HG02938 (cell line): ENCODE measurements around the gene LRRC45.

Experiments used
- ATAC-seq: cut with Tn5 transposase; IDR thresholded peaks from one replicate; pipeline ENCODE4 v1.9.1; 2021; ENCODE audit warnings: mild to moderate bottlenecking, moderate library complexity; ENCODE audit not compliant: unreplicated experiment

LRRC45 gene

DNA sequence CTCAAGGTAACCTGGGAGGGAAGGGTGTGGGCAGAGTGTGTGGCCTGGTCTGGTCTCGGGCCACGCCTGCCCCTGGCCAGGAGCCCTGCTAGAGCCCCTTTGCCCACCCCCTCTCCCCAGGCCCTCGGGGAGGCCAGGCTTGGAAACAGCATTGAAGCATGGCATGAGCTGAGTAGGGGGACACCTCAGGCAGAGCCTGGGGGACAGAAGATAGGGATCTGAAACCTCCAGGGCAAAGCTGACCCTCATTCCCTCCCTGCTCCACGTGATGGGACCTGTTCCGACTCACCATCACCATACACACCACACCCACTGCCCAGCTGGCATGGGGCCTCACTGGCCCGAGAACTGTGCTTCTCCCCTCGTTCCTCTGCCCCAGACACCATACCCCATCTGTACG, 26.0 kb downstream of the LRRC45 start:
- no peak for ATAC-seq

- ATAC-seq = no peak
These were observed 26.4 kb downstream of the LRRC45 start for GRCh38 chr17:82049521-82049971.

DNA sequence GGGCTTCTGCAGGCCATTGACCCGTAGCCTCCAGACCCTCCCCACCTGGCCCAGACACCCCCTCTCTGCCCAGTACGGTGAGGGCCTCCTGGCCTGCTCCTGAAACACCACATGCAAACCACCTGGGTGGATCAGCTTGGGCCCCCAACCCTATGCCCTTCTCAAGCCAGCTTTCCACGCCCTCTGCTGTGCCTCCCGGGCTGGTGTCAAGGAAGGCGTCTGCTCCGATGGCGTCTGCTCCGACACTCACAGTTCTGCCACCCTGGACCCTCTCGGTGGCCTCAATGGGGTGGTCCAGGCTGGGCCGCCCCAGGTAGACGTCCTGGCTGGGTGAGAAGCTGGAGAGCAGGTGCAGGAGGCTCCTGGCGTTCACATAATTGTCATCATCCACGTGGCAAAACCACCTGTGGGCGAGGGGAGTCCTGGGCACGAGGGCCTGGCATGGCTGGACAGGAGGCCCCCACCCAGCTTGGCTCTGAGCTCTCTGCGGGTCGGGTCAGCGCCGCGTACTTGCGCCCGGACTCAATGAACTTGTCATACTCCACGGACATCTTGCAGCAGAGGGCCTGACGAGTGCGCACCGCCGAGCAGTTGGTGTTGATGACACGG, 27.2 kb downstream of the LRRC45 start:
- ATAC-seq = no peak

GRCh38 chr17:82050761-82051641, 27.9 kb downstream of the LRRC45 start:
- ATAC-seq = peak; percentile 12

GRCh38 chr17:82051776-82052637, 28.9 kb downstream of the LRRC45 start, which contains the start of the genes GPS1 and RFNG:
Gene GPS1, plus strand, starts transcription at chr17:82051898. Its CDS starts 34 bp downstream, at chr17:82051932.
Gene RFNG, minus strand, starts transcription at chr17:82051811. Its CDS starts 45 bp downstream, at chr17:82051766.
- ATAC-seq = peak; percentile 76

GRCh38 chr17:82052638-82053059, 29.5 kb downstream of the LRRC45 start:
- no peak for ATAC-seq

DNA sequence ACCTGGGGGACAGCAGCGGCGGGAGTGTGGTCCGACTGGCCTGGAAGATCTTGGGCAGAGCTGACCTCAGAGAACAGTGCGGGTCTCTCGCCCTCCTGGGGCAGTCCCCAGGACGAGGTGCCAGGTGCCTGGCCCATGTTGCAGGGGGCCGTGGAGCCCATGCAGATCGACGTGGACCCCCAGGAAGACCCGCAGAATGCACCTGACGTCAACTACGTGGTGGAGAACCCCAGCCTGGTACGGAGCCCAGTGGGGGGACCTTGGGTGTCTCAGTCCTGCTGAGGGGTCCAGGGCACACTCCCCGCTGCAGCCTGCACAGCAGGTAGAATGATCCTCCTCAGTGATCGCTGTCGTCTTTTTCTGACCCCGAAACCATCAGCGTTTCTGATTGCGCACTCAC, 30.0 kb downstream of the LRRC45 start:
- ATAC-seq = no peak

- no peak for ATAC-seq
These were observed 30.6 kb downstream of the LRRC45 start for GRCh38 chr17:82053556-82054263.

DNA sequence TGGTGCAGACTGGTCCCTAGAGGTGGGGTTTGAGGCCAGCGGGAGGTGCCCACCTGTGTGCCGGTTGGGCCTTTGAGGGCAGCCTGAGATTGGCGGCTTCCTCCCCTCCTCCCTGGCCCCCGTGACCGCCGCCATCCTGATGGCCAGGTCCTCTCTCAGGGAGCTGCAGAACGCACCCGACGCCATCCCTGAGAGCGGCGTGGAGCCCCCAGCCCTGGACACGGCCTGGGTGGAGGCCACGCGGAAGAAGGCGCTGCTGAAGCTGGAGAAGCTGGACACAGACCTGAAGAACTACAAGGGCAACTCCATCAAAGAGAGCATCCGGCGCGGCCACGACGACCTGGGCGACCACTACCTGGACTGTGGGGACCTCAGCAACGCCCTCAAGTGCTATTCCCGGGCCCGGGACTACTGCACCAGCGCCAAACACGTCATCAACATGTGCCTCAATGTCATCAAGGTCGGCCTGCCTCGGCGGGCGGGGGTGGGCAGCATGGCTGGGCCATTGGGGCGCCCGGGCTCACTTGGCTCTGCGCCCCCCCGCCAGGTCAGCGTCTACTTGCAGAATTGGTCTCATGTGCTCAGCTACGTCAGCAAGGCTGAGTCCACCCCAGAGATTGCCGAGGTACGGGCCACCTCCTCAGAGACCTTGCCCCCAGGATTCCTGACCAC, 31.4 kb downstream of the LRRC45 start:
- ATAC-seq = no peak

- no peak for ATAC-seq
These were observed 32.2 kb downstream of the LRRC45 start for GRCh38 chr17:82055023-82055964.

DNA sequence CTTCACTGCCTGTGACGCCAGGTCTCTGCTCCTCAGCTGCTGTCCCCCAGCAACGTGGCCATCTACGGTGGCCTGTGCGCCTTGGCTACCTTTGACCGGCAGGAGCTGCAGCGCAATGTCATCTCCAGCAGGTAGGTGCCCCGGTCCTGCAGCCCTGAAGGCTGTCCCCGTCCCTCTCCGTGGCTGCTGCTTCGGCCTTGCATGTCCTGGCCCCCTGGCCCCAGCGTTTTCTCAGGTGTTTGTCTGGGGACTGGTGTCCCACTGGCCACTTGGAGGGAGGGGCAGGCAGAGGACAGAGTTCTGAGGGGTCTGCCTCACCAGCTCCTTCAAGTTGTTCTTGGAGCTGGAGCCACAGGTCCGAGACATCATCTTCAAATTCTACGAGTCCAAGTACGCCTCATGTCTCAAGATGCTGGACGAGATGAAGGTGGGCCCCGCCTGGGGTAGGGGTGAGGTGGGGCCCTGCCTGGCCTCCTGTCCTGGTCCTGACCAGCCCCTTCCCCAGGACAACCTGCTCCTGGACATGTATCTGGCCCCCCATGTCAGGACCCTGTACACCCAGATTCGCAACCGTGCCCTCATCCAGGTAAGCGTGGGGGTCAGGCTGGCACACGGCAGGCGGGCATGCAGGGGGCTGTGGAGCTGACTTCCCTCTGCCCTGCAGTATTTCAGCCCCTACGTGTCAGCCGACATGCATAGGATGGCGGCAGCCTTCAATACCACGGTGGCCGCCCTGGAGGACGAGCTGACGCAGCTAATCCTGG, 33.0 kb downstream of the LRRC45 start:
- no peak for ATAC-seq

DNA sequence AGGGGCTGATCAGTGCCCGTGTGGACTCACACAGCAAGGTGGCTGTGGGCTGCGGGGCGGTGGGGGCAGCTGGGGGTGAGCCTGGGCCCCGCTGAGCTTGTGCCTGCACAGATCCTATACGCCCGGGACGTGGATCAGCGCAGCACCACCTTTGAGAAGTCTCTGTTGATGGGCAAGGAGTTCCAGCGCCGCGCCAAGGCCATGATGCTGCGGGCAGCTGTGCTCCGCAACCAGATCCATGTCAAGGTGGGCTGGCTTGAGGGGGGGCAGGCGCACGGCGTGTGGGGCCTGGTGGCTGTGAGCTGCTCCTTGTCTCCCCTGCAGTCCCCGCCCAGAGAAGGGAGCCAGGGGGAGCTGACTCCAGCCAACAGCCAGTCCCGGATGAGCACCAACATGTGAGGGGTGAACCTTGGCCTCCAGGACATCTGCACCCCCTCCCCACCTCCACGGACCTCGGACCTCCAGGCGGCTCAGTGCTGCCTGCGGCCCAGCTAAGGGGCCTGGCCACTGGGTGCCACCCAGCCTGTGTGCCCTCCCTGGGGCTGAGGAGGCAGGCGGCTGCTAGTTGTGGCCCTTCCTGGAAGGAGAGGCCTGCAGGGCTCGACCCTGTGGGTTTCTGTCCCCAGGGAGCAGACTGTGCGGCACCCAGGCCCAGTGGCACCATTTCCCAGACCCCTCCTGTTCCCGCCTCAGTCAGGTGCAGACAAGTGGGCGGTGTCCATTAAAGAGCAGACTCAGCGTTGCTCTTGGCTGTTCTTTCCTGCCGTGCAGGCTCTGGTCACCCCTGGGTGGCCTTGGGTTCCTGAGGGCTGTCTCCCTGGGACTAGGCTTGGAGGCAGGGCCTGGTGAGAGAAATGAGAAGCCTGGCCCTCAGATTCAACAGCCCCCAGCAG, 33.9 kb downstream of the LRRC45 start:
- ATAC-seq = no peak

DNA sequence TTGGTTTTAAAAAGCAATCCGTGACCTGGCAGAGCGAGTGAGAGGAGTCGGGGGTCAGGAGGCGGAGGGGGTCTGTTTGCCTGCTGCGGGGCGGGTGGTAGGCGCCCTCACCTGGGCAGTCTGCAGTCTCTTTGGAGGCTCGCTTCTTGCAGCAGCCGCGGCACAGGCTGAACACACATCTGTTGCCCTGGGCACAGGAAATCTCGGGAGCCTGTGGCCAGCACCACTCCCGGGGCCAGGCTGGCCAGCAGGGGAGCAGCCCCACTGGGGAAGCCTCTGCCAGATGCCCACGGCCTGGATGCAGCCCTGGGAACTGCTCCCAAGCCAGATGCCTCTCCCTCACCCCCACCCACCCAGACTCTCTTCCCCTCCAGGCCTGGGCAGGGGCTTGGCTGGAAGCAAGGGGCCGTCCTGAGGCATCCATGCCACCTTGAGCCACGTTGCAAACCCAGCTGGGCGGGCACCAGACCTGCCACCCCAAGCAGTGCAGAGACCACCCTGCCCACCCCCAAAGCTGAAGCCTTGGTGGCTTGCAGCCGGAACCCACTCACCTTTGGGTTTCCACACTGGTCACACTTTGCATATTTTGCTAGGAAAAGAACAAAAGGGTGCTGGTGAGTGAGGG, 35.2 kb downstream of the LRRC45 start:
- ATAC-seq = no peak

- no peak for ATAC-seq
These were observed 35.7 kb downstream of the LRRC45 start for GRCh38 chr17:82058855-82059249.

- ATAC-seq = no peak
These were observed 36.3 kb downstream of the LRRC45 start for GRCh38 chr17:82059272-82060000.

DNA sequence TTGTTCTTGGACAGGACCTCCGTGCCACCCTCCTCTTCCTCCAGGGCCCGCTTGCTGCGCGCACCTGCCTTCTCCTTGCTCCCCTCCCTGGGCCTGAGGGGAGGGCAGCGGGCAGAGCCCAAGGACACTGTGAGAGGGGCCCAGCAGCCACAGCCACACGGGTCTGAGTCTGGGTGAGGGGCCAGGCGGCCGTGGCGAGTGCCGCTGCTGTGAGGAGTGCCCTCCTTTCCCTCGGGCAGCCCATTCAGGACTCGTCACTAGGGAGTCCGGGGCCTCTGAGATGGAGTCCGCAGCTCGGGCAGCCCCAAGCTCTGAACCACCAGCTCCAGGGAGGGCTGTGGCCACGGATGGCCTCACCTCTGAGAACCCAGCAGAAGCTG, 36.9 kb downstream of the LRRC45 start:
- ATAC-seq = no peak
